HEK293T (cell line): ENCODE measurements around the gene PCGF1.

Experiments
- CTCF ChIA-PET: fragments of 350-600 bp; formaldehyde crosslinking; extraction: SDS; loops from one replicate; lab custom pipeline; 2021; ENCODE audit warnings: antibody characterized with exemption, inconsistent platforms; lab: Yijun Ruan, JAX
- POLR2A ChIA-PET: fragments of 350-600 bp; formaldehyde crosslinking; extraction: SDS; loops from one replicate; lab custom pipeline; 2020; ENCODE audit warnings: antibody characterized with exemption, inconsistent platforms; lab: Yijun Ruan, JAX
- DNase-seq: peaks from one replicate; pipeline ENCODE4 v3.0.0; 2012; ENCODE audit warnings: mixed read lengths; ENCODE audit errors: extremely low spot score
- ARNT ChIP-seq: fragments of 450-650 bp; IDR thresholded peaks from 2 replicates; pipeline ENCODE4 v1.6.1; 2017; ENCODE audit warnings: mild to moderate bottlenecking
- BHLHE40 ChIP-seq: fragments of 450-650 bp; IDR thresholded peaks from 2 replicates; pipeline ENCODE4 v1.6.1; 2016; ENCODE audit warnings: mild to moderate bottlenecking, moderate library complexity, borderline replicate concordance
- CTBP1 ChIP-seq: fragments of 450-650 bp; IDR thresholded peaks from 2 replicates; pipeline ENCODE4 v1.6.1; 2016; ENCODE audit warnings: borderline replicate concordance
- ELF4 ChIP-seq: fragments of 450-650 bp; IDR thresholded peaks from 2 replicates; pipeline ENCODE4 v1.6.1; 2017; ENCODE audit warnings: antibody characterized with exemption
- FOXA1 ChIP-seq: fragments of 450-650 bp; IDR thresholded peaks from 2 replicates; pipeline ENCODE4 v1.6.1; 2016; ENCODE audit warnings: mild to moderate bottlenecking
- FOXK2 ChIP-seq: fragments of 450-650 bp; IDR thresholded peaks from 2 replicates; pipeline ENCODE4 v1.6.1; 2016; ENCODE audit warnings: mild to moderate bottlenecking
- FOXM1 ChIP-seq: fragments of 450-650 bp; IDR thresholded peaks from 2 replicates; pipeline ENCODE4 v1.6.1; 2017; ENCODE audit warnings: mild to moderate bottlenecking, borderline replicate concordance
- HDGF ChIP-seq: fragments of 450-650 bp; IDR thresholded peaks from 2 replicates; pipeline ENCODE4 v1.6.1; 2017; ENCODE audit warnings: antibody characterized with exemption, borderline replicate concordance
- LEF1 ChIP-seq: fragments of 450-650 bp; IDR thresholded peaks from 2 replicates; pipeline ENCODE4 v1.6.1; 2017; ENCODE audit warnings: mild to moderate bottlenecking, borderline replicate concordance
- NFRKB ChIP-seq: fragments of 450-650 bp; IDR thresholded peaks from 2 replicates; pipeline ENCODE4 v1.6.1; 2016; ENCODE audit warnings: mild to moderate bottlenecking, moderate library complexity
- SP1 ChIP-seq: fragments of 450-650 bp; IDR thresholded peaks from 2 replicates; pipeline ENCODE4 v1.6.1; 2017
- SUZ12 ChIP-seq: fragments of 450-650 bp; IDR thresholded peaks from 2 replicates; pipeline ENCODE4 v1.6.1; 2016; ENCODE audit warnings: mild to moderate bottlenecking
- TARDBP ChIP-seq: fragments of 450-650 bp; IDR thresholded peaks from 2 replicates; pipeline ENCODE4 v1.6.1; 2016
- ZNF384 ChIP-seq: fragments of 450-650 bp; IDR thresholded peaks from 2 replicates; pipeline ENCODE4 v1.6.1; 2016
- TF ChIP-seq, protein P1 (sequence below): fragments of 450-650 bp; IDR thresholded peaks from 2 replicates; pipeline ENCODE4 v1.6.1; 2016

PCGF1 gene

DNA sequence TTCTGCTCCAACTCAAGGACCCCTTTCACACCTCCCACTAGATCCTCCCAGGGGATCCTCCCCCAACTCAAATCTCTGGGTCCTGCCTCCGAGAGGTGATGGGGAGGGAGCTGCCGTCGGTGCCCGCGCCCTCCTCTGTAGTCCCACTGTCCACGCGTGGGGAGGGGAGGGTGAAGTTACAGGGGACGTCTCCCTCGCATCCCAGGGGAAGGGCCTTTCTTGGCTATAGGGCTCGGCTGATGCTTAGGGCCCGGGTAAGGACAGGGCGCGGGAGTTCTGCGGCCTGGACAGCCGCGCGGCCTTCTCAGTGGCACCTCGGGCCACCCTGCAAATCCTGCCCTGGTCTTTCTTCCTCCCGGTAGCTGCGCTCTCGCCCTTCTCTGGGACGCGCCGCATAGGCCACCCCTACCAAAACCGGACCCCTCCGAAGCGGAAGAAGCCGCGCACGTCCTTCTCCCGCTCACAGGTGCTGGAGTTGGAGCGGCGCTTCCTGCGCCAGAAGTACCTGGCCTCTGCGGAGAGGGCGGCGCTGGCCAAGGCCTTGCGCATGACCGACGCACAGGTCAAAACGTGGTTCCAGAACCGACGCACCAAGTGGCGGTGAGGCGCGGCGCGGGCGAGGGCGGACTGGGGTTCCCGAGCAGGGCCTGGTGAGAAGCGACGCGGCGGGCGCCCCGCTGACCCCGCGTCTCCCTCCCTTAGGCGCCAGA is 7.9 kb upstream of the PCGF1 start:
- no peak for DNase-seq
- ChIA-PET CTCF (no interaction called here), POLR2A (no interaction called here)
- TF ChIP-seq LEF1 (no peak), FOXM1 (no peak), ZNF384 (no peak), NFRKB (no peak), FOXK2 (no peak), BHLHE40 (no peak), SP1 (no peak), ARNT (no peak), SUZ12 (no peak), ELF4 (no peak), HDGF (no peak), FOXA1 (no peak), CTBP1 (no peak)
- TF ChIP-seq, protein P1, sequence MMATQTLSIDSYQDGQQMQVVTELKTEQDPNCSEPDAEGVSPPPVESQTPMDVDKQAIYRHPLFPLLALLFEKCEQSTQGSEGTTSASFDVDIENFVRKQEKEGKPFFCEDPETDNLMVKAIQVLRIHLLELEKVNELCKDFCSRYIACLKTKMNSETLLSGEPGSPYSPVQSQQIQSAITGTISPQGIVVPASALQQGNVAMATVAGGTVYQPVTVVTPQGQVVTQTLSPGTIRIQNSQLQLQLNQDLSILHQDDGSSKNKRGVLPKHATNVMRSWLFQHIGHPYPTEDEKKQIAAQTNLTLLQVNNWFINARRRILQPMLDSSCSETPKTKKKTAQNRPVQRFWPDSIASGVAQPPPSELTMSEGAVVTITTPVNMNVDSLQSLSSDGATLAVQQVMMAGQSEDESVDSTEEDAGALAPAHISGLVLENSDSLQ = no peak

DNA sequence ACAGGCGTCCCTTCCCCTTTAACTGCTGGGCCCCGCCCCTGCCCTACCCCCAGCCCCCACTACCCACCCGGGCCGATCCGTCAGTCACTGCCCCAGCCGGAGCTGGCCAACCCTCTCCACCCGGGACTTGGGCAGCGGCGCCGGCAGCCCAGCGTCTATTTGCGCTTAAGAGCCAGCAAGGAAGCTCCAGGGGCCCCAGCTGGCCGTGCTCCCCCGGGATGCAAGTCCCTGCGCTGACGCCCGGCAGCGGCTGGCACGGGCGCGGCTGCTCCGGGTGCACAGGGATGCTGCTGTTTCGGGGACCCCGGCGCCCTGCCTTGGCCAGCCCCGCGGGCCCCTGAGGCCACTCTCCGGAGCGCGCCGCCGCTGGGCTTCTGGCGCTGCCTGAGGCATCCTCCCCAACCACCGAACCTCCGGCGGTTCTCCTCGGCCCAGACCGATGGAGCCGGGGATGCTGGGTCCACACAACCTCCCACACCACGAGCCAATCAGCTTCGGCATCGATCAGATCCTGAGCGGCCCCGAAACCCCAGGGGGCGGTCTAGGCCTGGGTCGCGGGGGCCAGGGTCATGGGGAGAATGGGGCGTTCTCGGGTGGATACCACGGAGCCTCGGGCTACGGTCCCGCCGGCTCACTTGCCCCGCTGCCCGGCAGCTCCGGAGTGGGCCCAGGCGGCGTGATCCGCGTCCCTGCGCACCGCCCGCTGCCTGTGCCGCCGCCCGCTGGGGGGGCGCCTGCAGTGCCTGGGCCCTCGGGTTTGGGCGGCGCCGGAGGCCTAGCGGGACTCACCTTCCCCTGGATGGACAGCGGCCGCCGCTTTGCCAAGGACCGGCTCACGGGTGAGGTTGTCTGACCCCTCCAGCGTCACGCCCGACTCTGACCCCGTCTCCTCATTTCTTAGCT is 7.1 kb upstream of the PCGF1 start, which contains the start of gene TLX2:
TSS of gene TLX2 (plus strand) at position 83 of the 903 bp plus-strand sequence. CDS start at position 440, 357 bp downstream.
- TF ChIP-seq, protein P1 = no peak
- no peak for TF ChIP-seq LEF1
- no peak for TF ChIP-seq TARDBP
- TF ChIP-seq ELF4 = no peak
- no peak for DNase-seq
- POLR2A ChIA-PET = no interaction called here
- CTCF ChIA-PET = no interaction called here

DNA sequence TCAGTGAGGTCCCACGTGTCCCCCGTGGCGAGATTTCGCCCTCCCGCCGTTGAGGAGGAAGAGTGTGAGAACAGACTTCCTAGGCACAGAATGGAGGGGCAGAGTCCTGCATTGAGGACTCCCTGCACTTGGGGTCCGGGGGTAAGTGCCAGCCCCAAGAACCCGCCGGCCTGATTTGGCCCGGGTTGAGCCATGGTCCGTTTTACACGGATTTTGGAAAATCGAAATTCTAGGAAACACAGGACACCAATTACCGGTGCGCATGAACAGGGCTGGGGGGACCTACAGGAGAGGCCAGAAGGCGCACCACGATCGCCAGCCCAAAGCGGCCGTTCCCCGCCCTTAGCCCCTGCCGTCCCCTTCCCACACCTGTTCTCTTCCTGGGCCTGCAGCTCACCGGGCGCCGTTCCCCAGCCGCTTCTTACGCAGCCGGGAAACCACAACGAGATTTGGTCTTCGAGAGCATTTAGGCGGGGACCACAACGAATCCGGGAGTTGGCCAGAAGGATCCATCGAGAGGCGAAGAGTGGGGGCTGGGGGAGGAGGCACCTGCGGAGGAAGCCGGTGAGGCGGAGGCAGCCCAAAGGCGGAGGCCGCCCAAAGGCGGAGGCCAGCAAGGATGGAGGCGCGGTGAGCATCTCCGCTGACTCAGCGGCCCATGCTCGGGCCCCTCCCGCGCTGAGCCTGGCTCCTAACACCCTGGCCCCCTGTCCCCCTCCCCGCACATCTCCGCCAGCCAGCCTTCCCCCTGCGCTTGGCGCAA is 6.3 kb upstream of the PCGF1 start:
- DNase-seq = no peak
- CTCF ChIA-PET = no interaction called here
- POLR2A ChIA-PET = interaction anchor here (1.4 kb wide), 1 partner anchor 16 kb away, joined by 4 read pairs; the partner anchor contains the start of genes AUP1 and HTRA2
- TF ChIP-seq SUZ12 = no peak
- no peak for TF ChIP-seq TARDBP
- no peak for TF ChIP-seq LEF1
- TF ChIP-seq NFRKB = no peak
- TF ChIP-seq, protein P1 = no peak
- no peak for TF ChIP-seq CTBP1
- TF ChIP-seq ARNT = no peak

DNA sequence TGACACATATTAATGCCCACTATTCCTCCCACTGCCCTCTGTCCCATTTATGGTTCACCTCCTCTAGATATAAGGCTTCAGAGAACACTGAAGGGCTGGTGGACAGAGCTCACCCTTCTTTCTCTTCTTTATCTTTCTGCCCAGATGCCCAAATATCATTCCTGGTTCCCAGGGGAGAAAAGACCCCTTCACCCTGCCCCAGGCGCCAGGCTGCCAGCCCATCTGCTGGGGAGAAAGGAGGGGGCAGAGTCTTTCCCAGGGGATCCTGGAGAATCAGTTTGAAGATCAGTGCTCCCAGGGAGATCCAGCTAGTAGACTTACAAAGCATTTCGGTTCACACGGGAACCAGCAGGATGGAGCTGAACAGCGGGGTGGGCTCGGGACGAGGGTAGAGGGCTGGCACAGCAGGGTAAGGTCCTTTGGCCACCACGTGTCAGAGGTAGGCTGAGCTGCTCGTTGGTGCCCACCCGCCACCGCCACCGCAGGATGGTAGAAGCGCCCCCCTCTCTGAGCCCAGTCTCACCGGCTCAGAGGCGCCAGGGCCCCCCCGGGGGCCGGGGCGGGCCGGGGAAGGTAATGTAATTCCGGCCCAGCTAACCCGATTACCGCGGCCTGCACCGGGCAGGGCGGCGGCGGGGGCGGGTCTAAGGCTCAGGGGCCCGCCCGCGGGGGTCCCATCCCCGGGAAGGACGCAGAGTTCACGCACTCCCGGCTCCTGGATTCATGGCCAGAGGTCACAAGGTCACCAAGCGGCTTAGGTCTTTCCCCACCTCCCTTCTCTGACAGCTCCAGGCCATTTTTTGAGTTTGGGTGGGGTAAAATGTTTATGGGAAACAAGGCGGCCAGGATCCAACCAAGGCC is 5.5 kb upstream of the PCGF1 start:
- CTCF ChIA-PET = no interaction called here
- TF ChIP-seq ELF4 (no peak), SUZ12 (no peak), TARDBP (no peak), LEF1 (no peak), FOXA1 (no peak), HDGF (no peak), FOXK2 (no peak)
- TF ChIP-seq, protein P1 = no peak
- DNase-seq = no peak
- POLR2A ChIA-PET = interaction anchor here (1.4 kb wide), 1 partner anchor 17 kb away, joined by 4 read pairs; the partner anchor contains the start of genes AUP1 and HTRA2
